ENCODE data around the gene SLC25A30.
"Not testable (repeated sequence)": the region's sequence is repeated elsewhere in the genome, so short reads cannot be mapped to it uniquely, and the experiment has no call there.

Gene SLC25A30

DNA sequence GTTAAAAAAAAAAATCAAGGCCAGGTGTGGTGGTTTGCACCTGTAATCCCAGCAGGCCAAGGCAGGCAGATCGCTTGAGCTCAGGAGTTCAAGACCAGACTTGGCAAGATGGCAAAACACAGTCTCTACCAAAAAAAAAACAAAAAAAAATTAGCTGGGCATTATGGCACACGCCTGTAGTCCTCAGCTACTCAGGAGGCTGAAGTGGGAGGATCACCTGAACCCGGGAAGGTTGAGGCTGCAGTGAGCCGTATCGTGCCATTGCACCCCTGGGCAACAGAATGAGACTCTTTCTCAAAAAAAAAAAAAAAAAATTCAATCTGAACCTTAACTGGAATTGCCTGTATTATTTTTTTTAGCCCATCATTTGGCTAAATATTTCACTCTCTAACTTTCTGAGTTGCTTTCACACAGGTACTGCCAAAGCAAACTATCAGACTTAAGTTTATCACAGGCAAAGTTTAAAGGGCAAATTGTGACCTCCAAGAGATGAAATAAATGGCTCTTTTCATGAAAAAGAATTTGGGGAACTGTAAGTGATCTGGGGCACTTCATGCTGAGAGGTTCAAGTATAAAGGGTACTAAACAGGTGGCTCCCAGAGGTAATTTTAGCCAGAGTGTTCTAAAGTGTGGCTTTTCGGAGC is 14.7 kb upstream of the SLC25A30 start:
- DNase-seq (ENCODE audit: low spot score): no peak

DNA sequence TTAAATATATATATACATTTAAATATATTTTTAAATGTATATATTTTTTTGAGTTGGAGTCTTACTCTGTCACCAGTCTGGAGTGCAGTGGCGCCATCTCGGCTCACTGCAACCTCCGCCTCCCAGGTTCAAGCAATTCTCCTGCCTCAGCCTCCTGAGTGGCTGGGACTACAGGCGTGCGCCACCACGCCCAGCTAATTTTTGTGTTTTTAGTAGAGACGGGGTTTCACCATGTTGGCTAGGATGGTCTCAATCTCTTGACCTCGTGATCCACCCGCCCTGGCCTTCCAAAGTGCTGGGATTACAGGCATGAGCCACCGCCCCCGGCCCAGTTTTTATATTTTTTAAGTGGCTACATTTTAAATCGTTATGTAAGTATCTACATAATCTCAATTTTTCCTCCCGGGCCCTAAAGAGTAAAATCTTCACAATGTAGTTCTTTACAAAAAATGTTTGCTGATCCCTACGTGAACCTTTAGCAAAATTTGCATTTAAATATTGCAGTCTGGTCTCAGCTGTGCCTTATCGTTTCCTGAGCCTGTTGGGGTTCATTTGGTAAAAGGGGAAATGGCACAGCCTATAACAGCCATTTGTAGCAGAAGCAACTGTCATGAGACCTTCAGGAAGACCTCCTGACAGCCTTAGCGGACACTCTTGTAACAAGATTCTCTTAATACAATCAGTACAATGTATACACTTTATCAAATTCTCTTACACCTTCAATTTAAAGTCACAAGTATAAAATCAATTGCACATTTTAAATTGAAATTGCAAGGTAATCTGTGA is 8.1 kb upstream of the SLC25A30 start:
- not testable (repeated sequence) for DNase-seq (ENCODE audit: low spot score)

DNA sequence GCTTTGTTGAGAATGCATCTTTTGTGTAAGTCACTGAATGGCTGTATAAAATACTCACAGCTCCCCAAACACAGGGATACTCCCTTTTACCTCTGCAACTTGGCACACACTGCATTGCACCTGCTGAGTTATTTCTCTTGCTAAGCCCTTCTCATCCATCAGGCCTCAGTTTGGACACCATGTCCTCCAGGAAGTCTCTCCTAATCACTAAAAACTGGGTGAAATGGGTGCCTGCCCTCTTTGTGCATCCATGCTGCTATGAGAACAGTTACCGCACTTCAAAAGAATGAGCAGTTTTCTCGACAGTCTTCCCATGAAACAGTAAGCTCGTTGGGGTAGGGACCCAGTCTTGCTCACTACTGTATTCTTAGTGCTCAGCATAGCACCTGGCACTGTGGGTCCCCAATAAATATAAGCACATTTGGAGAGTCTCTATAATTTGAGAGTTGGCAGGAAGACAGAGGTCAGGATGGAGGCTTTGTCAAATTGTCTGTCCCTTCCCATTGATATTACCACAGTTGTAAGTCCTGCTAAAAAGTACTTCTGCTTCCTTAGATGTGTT is 4.6 kb upstream of the SLC25A30 start:
- DNase-seq (ENCODE audit: low spot score): no peak

DNA sequence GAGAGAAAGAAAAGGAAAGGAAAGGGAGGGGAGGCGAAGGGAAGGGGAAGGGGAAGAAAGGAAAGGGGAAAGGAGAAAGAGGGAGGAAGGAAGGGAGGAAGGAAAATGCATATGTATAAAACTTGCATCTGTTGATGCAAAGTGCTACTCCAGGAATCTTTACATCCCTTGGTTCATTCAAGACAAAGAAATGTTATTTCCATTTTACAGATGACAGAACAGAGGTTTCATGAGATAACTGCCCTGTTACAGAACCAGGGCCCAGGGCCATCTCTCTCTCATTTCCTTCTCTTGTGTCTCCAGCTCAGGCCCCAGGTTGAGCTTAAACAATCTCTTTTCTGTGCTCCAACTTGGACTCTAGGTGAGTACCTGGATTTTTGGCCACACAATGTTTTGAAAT is 1.8 kb upstream of the SLC25A30 start:
- DNase-seq (ENCODE audit: low spot score): no peak

GRCh38 chr13:45419389-45419788 is 1.2 kb upstream of the SLC25A30 start:
- not testable (repeated sequence) for DNase-seq (ENCODE audit: low spot score)

DNA sequence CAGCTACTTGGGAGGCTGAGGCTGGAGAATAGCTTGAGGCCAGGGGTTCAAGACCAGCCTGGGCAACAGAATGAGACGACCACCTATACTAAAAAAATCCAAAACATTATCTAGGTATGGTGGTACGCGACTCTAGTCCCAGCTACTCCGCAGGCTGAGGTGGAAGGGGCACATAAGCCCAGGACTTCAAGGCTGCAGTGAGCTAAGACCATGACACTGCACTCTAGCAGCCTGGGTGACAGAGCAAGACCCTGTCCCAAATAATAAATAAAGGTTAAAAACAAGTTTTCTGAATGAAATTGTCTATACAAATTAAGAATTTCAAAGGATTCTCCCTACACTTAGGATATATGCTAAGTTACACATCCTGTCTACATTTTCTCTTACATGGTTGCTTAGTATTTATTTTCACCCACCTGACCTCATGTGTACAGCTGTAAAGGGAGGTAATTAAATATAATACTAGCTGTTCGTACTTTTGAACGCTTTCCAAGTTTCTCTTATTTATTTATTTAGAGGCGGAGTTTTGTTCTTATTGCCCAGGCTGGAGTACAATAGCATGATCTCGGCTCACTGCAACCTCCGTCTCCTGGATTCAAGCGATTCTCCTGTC is 1.6 kb downstream of the SLC25A30 start:
- no peak for DNase-seq (ENCODE audit: low spot score)

DNA sequence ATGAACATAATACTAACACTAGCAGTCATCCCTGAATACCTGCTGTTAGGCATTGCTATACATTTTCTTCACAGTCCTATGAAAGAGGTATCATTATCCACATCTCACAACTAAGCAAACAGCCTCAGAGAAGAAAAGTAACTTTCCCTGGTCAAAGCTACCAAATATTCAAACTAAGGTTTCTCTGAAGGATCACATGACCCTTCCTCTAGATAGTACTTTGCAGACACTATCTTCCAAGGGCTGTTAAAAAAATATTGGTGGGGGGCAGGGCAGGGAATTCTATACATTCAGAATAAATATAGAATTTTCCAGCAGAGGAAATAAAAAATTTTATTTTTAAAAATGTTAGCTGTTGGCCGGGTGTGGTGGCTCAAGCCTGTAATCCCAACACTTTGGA is 3.1 kb downstream of the SLC25A30 start:
- no peak for DNase-seq (ENCODE audit: low spot score)

DNA sequence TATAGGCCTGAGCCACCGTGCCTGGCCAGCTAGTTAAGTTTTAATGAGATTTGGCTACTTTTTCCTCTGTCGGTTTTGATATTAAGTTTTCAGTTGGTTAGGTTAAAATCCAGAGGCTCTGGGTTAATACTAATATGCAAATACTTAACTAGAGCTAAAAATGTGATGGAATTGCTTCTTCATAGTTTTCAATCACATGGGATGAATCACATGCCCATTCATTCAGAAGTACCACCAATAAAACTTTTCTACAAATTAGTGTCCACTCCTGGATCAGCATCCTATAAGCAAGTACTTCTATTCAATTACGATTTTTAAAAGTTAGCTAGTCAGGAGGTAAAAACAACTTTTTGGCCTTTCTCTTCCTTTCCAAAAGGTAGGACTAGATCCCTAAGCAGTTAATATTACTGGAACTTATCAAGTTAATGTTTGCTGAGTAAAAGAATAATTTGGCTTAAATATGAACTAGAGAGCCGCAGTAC is 4.3 kb downstream of the SLC25A30 start:
- DNase-seq (ENCODE audit: low spot score): no peak

- DNase-seq (ENCODE audit: low spot score): no peak
These were observed 5.7 kb downstream of the SLC25A30 start for GRCh38 chr13:45412274-45413049.

GRCh38 chr13:45411631-45412030 is 6.5 kb downstream of the SLC25A30 start:
- no peak for DNase-seq (ENCODE audit: low spot score)

DNA sequence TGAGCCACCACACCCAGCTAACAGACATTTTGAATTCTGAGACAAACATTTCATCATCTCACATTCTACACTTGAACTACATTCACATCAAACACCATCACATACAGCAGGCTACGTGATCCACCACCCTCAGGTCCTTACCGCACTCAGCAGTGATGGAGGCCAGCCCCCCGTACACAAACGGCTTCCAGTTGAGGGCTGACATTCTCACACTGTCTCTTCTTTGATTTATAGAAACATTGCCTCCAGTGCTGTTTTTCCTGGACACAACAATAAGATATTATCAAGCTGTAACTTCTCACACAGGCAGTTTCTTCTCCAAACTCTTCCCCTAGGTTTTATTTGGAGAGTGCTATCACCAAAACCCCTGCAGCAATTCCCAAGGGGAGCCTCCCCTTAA is 7.0 kb downstream of the SLC25A30 start:
- DNase-seq (ENCODE audit: low spot score): no peak

- DNase-seq (ENCODE audit: low spot score): no peak
These were observed 7.7 kb downstream of the SLC25A30 start for GRCh38 chr13:45410466-45410865.

GRCh38 chr13:45410001-45410400 is 8.2 kb downstream of the SLC25A30 start:
- no peak for DNase-seq (ENCODE audit: low spot score)

DNA sequence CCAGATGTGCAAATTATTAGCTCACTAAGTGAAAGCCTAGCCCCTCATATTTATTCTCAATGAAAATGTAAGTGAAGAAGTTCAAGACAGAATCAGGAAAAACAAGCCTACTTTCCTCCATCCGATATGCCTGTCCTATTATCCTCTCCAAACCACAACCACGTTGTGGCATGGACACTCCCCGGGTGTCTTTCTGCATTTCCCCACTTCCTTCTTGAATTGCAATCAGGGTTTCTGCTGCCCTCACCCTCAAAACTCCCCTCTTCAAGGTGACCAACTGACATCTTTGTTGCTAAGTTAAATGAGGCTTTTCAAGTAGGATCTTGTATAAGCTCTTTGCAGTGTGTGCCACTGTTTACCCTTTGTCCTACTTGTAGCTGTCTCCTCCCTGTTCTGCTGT is 11.8 kb downstream of the SLC25A30 start:
- DNase-seq (ENCODE audit: low spot score): no peak

- DNase-seq (ENCODE audit: low spot score): no peak
These were observed 15.1 kb downstream of the SLC25A30 start for GRCh38 chr13:45403081-45403480.

DNA sequence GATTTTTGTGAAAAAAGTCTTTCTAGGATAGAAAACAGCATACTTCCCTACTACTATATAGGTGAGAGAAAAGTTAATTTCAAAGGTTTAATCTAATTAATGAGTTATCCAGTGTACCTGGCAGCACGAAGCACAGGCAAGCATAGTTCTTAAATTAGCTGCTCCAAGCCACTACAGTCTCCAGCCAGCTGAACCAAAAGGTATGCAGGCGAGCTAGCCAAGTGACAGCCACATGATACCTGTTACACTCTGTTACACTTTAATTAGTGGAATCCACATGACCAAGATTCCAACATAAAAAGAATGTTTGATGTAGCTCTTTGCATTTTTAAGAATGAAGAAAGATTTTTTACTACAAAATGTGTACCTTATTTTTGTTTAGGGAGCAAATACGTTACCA is 15.5 kb downstream of the SLC25A30 start:
- no peak for DNase-seq (ENCODE audit: low spot score)

DNA sequence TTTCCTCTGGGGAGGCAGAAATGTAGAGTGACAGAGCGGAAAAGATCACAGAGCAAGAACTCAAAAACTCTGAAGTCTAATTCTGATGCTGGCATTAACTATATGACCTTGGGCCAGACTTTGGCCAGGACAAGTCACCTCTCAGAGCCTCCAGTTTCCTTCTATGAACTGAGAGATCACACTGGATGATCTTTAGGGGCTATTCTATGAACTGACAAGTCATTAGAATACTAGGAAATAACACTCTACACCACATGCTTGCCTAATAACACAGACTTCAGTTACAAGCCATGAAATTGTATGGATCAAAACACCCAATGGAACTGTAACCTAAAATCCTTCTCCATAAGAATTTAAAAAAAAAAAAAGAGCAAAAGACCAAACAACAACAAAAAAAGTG is 16.9 kb downstream of the SLC25A30 start:
- no peak for DNase-seq (ENCODE audit: low spot score)

DNA sequence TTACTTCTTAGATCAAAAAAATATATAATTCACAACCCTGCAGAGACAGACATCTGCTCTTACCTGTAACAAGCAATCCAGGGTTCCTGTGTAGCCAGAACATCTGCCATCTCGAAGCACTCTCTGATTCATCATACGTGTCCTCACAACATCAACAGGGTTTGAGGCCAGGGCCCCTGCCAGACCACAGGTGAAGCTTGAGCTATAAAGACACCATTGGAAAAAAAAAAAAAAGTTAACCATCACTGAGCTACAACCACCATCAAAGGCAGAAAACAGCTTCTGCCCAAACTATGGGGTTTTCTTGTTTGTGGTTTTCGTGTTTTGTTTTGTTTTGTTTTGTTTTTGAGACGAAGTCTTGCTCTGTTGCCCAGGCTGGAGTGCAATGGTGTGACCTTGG is 19.3 kb downstream of the SLC25A30 start:
- DNase-seq (ENCODE audit: low spot score): no peak

- DNase-seq (ENCODE audit: low spot score): no peak
These were observed 21.6 kb downstream of the SLC25A30 start for GRCh38 chr13:45396533-45397095.

GRCh38 chr13:45393941-45394570 is 24.1 kb downstream of the SLC25A30 start:
- peak; percentile 72 for DNase-seq (ENCODE audit: low spot score)

GRCh38 chr13:45392811-45393210 is 25.4 kb downstream of the SLC25A30 start:
- no peak for DNase-seq (ENCODE audit: low spot score)

Data from AG08396 (cell line).